ENCODE data around the gene ZNF83.
"Not testable (repeated sequence)": the region's sequence is repeated elsewhere in the genome, so short reads cannot be mapped to it uniquely, and the experiment has no call there.

ZNF83 gene

DNA sequence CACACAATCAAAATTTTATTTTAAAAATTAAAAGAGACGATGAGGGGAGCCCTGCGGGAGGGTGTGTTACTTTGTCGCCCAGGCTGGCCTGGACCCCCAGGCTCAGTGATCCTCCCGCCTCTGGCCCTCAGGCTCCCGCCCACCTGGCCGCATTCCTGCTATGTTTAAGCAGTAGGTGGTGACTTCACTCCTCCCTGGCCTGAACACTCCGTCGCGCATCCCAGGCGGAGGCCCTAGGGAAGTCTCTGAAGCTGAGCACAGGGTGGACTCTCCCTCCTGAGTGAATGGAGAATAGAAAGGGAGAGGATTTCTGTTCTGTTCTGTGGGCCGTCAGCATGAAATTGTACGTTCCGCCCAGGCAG lies 68.5 kb downstream of the ZNF83 start:
- Histone ChIP-seq H3K4me1 (ENCODE audit: control insufficient read depth, insufficient read depth, low read length) (peaks cover 17% of the 10 kb centered on the region), H3K36me3 (ENCODE audit: control insufficient read depth, insufficient read depth, low read length) (peaks cover 24% of the 10 kb centered on the region), H3K4me3 (ENCODE audit: low read depth, low read length) (peak overlapping the region; percentile 99), H3K27ac (ENCODE audit: low read depth, low read length) (peak overlapping the region; percentile 97), H3K9ac (ENCODE audit: low read depth, low read length) (peak overlapping the region; percentile 82)
- not testable (repeated sequence) for H3K9me3 ChIP-seq (ENCODE audit: control insufficient read depth, insufficient read depth, low read length); H3K27me3 ChIP-seq (ENCODE audit: control insufficient read depth, insufficient read depth, low read length)

- no peak overlapping the region for H3K9ac ChIP-seq (ENCODE audit: low read depth, low read length)
- H3K4me1 ChIP-seq (ENCODE audit: control insufficient read depth, insufficient read depth, low read length) = peaks cover 17% of the 10 kb centered on the region
- no peaks in the 10 kb centered on the region for H3K27me3 ChIP-seq (ENCODE audit: control insufficient read depth, insufficient read depth, low read length)
- no peaks in the 10 kb centered on the region for H3K9me3 ChIP-seq (ENCODE audit: control insufficient read depth, insufficient read depth, low read length)
- no peak overlapping the region for H3K4me3 ChIP-seq (ENCODE audit: low read depth, low read length)
- H3K36me3 ChIP-seq (ENCODE audit: control insufficient read depth, insufficient read depth, low read length) = peaks cover 8% of the 10 kb centered on the region; the same call in 1 of the 2 replicates
- H3K27ac ChIP-seq (ENCODE audit: low read depth, low read length) = no peak overlapping the region
Observed at GRCh38 chr19:52567921-52568320, 70.2 kb downstream of the ZNF83 start.

DNA sequence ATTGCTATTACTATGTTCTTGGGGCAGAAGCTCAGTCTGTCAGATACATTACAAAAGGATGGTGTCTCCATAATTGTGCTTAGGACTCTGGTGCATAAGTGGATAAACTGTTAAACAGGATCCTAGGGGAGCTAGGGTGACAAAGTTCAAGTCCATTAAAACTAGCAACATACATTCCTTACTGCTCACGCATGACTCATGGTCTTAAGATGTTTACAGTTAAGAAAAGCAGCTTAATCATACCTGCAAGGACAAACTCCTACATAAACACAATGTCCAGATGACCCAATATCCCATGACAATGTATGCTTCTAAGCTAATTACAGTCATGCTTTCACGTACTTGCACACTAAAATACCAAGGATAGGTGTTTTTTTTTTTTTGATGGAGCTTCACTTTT lies 71.6 kb downstream of the ZNF83 start:
- Histone ChIP-seq H3K36me3 (ENCODE audit: control insufficient read depth, insufficient read depth, low read length) (no peaks in the 10 kb centered on the region), H3K4me1 (ENCODE audit: control insufficient read depth, insufficient read depth, low read length) (peaks cover 17% of the 10 kb centered on the region), H3K27me3 (ENCODE audit: control insufficient read depth, insufficient read depth, low read length) (no peaks in the 10 kb centered on the region), H3K9ac (ENCODE audit: low read depth, low read length) (no peak overlapping the region), H3K4me3 (ENCODE audit: low read depth, low read length) (no peak overlapping the region), H3K9me3 (ENCODE audit: control insufficient read depth, insufficient read depth, low read length) (no peaks in the 10 kb centered on the region), H3K27ac (ENCODE audit: low read depth, low read length) (no peak overlapping the region)

GRCh38 chr19:52566121-52566520 lies 72.0 kb downstream of the ZNF83 start:
- H3K27me3 ChIP-seq (ENCODE audit: control insufficient read depth, insufficient read depth, low read length) = no peaks in the 10 kb centered on the region
- H3K9ac ChIP-seq (ENCODE audit: low read depth, low read length) = no peak overlapping the region
- H3K4me3 ChIP-seq (ENCODE audit: low read depth, low read length) = no peak overlapping the region
- H3K4me1 ChIP-seq (ENCODE audit: control insufficient read depth, insufficient read depth, low read length) = peaks cover 17% of the 10 kb centered on the region
- H3K36me3 ChIP-seq (ENCODE audit: control insufficient read depth, insufficient read depth, low read length) = no peaks in the 10 kb centered on the region
- H3K9me3 ChIP-seq (ENCODE audit: control insufficient read depth, insufficient read depth, low read length) = no peaks in the 10 kb centered on the region
- H3K27ac ChIP-seq (ENCODE audit: low read depth, low read length) = no peak overlapping the region
